SK-N-SH treated with all-trans-retinoic acid at 6 μM for 48 hours (cell line): Measurements from ENCODE around the gene PDS5B.

Source experiments
- BACH2 ChIP-seq: fragments of 250-450 bp; sonication (Bioruptor Pico); IDR thresholded peaks from 2 replicates; pipeline ENCODE4 v1.9.0; 2021; ENCODE audit warnings: mild to moderate bottlenecking, borderline replicate concordance
- PPARA ChIP-seq: fragments of 250-450 bp; sonication (Bioruptor Pico); IDR thresholded peaks from 2 replicates; pipeline ENCODE4 v1.5.0; 2020; ENCODE audit warnings: mild to moderate bottlenecking, borderline replicate concordance
- RARB ChIP-seq: fragments of 250-450 bp; sonication (Bioruptor Pico); IDR thresholded peaks from 2 replicates; pipeline ENCODE4 v1.8.0; 2021; ENCODE audit warnings: mild to moderate bottlenecking, moderate library complexity
- TCF4 ChIP-seq: fragments of 250-450 bp; sonication (Bioruptor Pico); IDR thresholded peaks from 2 replicates; pipeline ENCODE4 v1.8.0; 2021; ENCODE audit warnings: mild to moderate bottlenecking, moderate library complexity, borderline replicate concordance
- ZC3H10 ChIP-seq: fragments of 250-450 bp; sonication (Bioruptor Pico); IDR thresholded peaks from 2 replicates; pipeline ENCODE4 v1.5.1; 2021; ENCODE audit warnings: mild to moderate bottlenecking, moderate library complexity
- ZFP3 ChIP-seq: fragments of 250-450 bp; sonication (Bioruptor Pico); IDR thresholded peaks from 2 replicates; pipeline ENCODE4 v1.5.0; 2020; ENCODE audit warnings: mild to moderate bottlenecking, moderate library complexity
- ZFP30 ChIP-seq: fragments of 450-650 bp; formaldehyde crosslinking; IDR thresholded peaks from 2 replicates; pipeline ENCODE4 v1.5.0; 2022; ENCODE audit warnings: mild to moderate bottlenecking, moderate library complexity
- TF ChIP-seq, protein P1 (sequence below): fragments of 250-450 bp; sonication (Bioruptor Pico); IDR thresholded peaks from 2 replicates; pipeline ENCODE4 v1.8.0; 2020; ENCODE audit warnings: mild to moderate bottlenecking, moderate library complexity, borderline replicate concordance
- TF ChIP-seq, protein P2 (sequence below): fragments of 250-450 bp; sonication (Bioruptor Pico); IDR thresholded peaks from 2 replicates; pipeline ENCODE4 v1.5.1; 2020; ENCODE audit warnings: low read depth, mild to moderate bottlenecking, moderate library complexity

DNA sequence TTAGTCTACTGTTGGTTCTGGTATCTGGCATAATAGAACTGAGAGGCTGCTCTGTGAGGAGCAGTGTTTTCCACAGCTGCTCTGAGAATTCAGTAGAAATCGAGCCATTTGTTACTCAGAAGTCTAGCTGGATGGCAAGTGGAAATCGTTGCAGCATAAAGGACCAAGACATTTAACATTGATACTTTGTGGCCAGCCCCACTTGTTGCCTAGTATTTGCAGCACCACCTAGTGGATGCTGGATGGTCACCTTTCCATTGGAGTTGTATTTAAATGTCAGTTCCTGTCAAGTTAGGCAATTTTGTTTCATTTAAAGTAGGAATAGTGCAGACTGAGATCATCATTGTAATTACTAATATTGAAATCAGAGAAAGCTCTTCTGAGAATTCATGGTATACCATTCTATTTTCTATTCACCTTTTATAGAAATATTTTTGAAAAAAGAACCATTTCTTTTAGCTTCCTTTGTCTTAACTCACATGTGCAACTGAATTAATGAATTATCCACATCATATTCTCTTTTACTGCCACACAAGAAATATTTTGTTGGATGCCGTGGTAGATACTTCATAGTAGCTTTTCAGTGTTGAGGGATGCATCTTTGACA, 64.6 kb downstream of the PDS5B start:
- TF ChIP-seq, protein P1, sequence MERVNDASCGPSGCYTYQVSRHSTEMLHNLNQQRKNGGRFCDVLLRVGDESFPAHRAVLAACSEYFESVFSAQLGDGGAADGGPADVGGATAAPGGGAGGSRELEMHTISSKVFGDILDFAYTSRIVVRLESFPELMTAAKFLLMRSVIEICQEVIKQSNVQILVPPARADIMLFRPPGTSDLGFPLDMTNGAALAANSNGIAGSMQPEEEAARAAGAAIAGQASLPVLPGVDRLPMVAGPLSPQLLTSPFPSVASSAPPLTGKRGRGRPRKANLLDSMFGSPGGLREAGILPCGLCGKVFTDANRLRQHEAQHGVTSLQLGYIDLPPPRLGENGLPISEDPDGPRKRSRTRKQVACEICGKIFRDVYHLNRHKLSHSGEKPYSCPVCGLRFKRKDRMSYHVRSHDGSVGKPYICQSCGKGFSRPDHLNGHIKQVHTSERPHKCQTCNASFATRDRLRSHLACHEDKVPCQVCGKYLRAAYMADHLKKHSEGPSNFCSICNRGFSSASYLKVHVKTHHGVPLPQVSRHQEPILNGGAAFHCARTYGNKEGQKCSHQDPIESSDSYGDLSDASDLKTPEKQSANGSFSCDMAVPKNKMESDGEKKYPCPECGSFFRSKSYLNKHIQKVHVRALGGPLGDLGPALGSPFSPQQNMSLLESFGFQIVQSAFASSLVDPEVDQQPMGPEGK = no peak
- TF ChIP-seq BACH2 (CRISPR knock-in tag) (no peak), RARB (CRISPR knock-in tag) (no peak), ZFP30 (no peak), TCF4 (no peak), ZFP3 (CRISPR knock-in tag) (no peak), PPARA (no peak), ZC3H10 (CRISPR knock-in tag) (no peak)
- TF ChIP-seq, protein P2, sequence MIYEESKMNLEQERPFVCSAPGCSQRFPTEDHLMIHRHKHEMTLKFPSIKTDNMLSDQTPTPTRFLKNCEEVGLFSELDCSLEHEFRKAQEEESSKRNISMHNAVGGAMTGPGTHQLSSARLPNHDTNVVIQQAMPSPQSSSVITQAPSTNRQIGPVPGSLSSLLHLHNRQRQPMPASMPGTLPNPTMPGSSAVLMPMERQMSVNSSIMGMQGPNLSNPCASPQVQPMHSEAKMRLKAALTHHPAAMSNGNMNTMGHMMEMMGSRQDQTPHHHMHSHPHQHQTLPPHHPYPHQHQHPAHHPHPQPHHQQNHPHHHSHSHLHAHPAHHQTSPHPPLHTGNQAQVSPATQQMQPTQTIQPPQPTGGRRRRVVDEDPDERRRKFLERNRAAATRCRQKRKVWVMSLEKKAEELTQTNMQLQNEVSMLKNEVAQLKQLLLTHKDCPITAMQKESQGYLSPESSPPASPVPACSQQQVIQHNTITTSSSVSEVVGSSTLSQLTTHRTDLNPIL = no peak
